GM18511 (cell line): ENCODE measurements around the gene LY6G6C.
A peak's percentile ranks its signal among the peaks of the same experiment; 100 is the strongest.
"Not testable (repeated sequence)": the region's sequence is repeated elsewhere in the genome, so short reads cannot be mapped to it uniquely, and the experiment has no call there.

Source experiments
- ATAC-seq: cut with Tn5 transposase; IDR thresholded peaks from one replicate; pipeline ENCODE4 v1.9.1; 2021; ENCODE audit warnings: mild to moderate bottlenecking, moderate library complexity; ENCODE audit not compliant: unreplicated experiment

The LY6G6C gene

DNA sequence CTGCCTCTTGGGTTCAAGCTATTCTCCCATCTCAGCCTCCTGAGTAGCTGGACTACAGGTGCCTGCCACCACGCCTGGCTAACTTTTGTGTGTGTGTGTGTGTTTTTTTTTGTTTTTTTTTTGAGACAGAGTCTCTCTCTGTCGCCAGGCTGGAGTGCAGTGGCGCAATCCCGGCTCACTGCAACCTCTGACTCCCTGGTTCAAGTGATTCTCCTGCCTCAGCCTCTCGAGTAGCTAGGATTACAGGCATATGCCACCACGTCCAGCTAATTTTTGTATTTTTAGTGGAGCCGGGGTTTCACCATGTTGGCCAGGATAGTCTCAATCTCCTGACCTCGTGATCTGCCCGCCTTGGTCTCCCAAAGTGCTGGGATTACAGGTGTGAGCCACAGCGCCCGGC, 12.4 kb downstream of the LY6G6C start:
- ATAC-seq: not testable (repeated sequence)

DNA sequence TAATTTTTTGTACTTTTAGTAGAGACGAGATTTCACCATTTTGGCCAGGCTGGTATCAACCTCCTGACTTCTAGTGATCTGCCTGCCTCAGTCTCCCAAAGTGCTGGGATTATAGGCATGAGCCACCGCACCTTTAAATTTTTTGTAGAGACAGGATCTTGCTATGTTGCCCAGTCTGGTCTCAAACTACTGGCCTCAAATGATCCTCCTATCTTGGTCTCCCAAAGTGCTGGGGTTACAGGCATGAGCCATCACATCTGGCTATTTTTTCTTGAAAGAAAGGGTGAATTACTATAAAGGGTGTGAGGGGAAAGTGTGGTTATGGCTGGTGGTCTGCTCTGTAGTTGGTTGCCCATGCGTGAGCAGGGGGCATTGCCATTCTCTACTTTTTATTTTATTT, 13.3 kb downstream of the LY6G6C start:
- no peak for ATAC-seq

- no peak for ATAC-seq
These were observed 13.8 kb downstream of the LY6G6C start for GRCh38 chr6:31707701-31708100.

DNA sequence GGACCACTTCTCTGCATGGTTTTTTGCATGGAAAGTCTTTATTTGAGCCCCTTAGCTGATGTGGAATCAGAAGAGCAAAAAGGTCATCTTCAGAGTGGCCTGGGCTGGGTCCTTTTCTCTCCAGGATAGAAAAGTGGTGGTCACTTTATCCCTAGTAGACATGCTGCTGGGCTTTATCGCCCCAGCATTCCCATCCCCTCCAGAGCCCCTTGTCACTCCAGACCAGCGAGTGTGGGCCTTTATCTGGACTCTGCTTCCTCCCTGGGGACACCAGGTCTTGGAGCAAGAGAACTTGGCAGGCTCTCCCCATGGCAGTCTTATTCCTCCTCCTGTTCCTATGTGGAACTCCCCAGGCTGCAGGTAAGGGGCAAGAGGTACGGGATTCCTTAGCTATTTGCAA, 14.9 kb downstream of the LY6G6C start, which contains the start of gene LY6G6F:
TSS of gene LY6G6F (plus strand) at position 268 of the 400 bp plus-strand sequence. CDS start at position 309, 41 bp downstream.
- no peak for ATAC-seq

GRCh38 chr6:31705931-31706330, 15.6 kb downstream of the LY6G6C start:
- ATAC-seq: no peak

DNA sequence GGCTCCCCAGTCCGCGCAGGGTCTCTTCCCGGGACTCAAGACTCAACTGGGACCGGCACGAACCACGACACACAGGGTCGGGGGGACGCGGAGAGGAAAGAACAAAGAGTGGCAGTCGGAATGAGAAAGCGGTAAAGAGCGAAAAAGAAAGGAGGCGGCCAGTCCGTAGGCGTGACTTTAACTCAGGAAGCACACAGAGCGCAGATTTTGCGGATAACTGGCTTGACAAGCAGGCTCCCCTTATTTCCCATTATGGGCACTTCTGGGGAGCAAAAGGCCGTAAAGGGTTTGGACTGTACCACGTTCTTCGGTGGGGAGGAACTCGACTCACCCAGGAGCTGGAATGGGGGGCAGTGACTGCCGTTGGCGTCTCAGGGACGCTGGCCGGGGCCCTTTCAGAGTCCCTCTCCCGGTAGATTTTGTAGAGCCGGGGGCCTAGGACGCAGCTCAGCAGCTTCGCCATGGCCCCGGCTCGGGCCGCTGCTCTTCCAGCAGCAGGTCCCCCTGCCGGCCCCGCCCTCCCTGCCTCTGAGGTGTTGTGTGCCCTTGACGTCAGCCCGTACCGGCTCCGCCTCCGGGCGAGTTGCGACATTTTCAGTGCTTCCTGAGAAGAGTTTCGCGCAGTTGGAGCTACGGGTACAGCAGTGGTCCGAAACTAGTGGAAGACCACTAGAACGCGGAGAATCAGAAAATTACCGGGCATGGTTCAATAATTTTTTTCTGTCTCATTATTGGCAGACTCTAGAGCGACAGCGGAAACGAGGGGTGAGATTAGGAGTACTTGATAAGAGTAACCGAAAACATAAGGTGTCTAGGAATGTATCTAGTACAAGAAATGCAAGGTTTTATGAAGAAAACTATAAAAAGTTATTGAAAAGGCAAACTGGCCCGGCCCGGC, 18.5 kb downstream of the LY6G6C start, which contains the start of gene ABHD16A:
TSS of gene ABHD16A (minus strand) at position 506 of the 898 bp plus-strand sequence. CDS start at position 463, 43 bp downstream.
- peak; percentile 89 for ATAC-seq

DNA sequence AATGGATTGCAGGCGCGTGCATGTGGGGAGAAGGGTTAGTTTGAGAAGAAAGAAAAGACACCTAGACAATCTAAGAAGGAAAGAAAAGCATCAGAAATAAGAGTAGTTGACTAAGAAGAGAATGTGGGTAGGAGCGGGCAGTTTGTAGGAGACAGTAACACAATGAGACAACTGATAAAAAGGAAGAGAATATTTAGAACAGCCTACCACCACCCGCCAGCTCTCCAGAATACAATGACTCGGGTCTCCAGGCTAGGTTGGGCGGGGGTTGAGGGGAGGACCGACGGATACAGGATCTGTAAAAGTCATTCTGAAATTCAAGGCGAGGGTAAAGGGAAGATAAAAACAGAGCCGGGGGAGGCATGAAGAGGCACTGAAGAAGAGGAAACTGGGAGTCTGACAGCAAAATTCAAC, 19.1 kb downstream of the LY6G6C start:
- no peak for ATAC-seq

GRCh38 chr6:31701666-31702404, 19.7 kb downstream of the LY6G6C start:
- no peak for ATAC-seq

GRCh38 chr6:31700740-31701401, 20.7 kb downstream of the LY6G6C start:
- no peak for ATAC-seq

- no peak for ATAC-seq
These were observed 24.0 kb downstream of the LY6G6C start for GRCh38 chr6:31697555-31697954.

GRCh38 chr6:31693535-31693934, 28.0 kb downstream of the LY6G6C start:
- no peak for ATAC-seq

- no peak for ATAC-seq
These were observed 28.7 kb downstream of the LY6G6C start for GRCh38 chr6:31692886-31693285.

DNA sequence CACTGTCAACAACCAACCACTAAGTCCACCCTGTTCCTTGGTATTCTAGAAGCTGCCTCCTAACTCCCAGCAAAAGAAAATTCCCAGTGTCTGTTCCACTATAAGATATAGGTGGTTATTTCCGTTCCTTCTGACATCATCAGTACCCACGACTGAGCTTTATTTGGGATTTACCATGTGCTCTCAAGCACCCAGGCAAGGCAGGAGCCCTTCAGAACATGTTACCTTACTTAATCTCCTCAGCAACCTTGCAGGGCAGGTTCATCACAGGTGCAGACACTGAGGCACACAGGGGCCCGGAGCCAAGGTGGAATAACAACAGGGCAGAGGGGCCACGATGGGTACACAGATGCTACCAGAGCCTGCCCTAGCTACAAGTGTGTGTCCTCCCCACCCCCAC, 29.2 kb downstream of the LY6G6C start:
- no peak for ATAC-seq

GRCh38 chr6:31691564-31692108, 29.9 kb downstream of the LY6G6C start:
- no peak for ATAC-seq

DNA sequence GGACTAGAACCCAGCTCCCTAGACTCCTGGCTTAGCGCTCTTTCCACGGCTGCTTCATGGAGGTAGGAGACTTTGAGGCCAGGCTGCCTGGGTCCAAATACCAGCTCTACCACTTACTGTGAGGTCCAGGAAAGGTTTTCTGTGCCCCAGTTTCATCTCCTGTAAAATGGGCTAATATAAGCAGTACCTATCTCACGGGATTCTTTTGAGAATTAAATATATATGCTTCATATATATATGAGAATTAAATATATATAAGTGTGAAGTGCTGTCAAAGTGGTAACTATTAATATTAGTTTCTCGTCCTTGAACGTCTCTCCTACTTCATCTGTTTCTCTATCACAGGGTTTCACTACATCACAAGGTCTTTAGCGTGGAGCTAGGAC, 30.5 kb downstream of the LY6G6C start:
- no peak for ATAC-seq

DNA sequence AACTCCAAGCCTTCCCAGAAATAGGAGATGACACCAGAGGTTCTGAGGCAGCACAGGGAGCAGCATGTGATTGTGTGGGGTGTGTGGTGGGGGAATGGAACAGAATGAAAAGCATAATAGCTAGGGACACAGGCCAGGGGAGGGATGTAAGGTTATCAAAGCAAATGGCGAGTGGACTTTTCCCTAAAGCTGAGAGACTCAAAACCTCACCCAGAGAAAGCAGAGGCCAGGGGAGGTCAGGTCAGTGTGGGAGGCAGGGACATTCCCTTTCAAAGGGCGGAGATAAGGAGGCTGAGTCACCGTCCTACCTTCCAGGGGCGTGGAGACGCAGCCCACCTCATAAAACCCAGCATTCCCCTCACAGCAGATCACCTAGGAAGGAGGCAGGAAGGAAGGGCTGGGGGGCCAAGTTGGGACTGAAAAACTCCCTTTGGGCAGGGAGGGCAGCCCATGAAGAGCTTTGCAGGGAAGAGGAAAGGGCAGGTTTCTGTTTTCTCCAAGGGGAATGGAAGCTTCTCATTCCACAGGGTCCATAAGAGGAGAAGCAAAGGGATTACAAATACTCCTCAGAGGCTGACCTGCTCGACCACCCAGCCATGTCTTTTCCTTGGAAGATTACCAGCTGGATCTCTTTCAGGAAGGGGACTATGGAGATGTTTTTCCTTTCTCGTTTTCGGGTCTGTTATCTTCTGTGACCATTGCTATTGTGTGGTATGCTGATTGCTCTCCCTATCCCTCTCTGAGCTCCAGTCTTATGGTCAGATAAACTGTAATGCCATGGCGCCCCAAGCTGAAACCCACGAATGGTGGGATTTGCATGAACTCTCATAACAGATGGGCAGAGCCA, 31.1 kb downstream of the LY6G6C start:
- no peak for ATAC-seq

GRCh38 chr6:31689249-31690110, 32.1 kb downstream of the LY6G6C start:
- no peak for ATAC-seq

DNA sequence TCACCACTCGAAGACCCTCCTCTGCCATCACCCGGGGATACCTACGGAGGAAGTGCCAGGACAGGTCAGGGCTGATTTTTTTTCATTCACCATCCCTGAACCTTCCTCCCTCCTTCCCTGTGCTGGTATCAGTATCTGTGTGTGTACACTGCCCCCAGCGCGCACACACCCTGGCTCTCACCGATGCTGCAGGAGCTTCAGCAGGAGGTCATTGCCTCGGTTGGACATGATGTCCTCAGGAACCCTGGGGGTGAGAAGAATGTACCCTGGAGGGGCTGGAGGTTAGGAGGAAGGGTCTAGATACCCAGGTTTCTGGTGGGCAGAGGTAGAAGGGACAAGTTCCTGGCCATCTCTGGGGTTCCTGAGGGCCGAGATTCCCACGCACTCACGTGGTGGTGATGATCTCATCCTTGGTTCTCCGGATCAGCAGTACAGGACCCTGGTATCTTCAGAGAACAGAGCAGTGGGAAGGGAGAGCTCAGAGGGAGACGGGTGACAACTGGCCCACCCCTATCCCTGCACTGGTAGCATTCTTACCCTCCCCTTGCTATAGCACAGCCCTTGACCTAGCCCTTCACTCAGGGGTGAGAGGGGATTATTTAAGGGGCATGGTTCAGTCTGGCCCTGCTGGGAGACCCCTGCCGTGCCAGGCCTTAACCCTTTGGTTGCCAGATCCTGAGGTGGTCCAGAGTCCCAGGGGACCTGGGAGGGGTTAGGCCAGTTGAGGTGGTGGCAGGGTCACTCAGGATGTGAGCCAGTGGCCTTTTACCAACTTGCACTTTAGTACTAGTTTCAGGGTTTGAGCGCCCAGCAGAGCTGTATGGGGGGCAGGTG, 33.5 kb downstream of the LY6G6C start:
- ATAC-seq: no peak
